Thoracic aorta endothelial cell (primary cell): Measurements from ENCODE around the gene MCHR2. TPM values are rescaled to one million over a fixed set of nuclear protein-coding genes. Genes with fewer than 3 reads are reported as not detected.

Experiments used
- total RNA-seq: library from RNA; depleted of rRNA; stranded (reverse); fragments of >200 nt; gene quantifications from 2 replicates; pipeline ENCODE4 v1.2.3, GENCODE V29; 2012

Gene MCHR2, protein sequence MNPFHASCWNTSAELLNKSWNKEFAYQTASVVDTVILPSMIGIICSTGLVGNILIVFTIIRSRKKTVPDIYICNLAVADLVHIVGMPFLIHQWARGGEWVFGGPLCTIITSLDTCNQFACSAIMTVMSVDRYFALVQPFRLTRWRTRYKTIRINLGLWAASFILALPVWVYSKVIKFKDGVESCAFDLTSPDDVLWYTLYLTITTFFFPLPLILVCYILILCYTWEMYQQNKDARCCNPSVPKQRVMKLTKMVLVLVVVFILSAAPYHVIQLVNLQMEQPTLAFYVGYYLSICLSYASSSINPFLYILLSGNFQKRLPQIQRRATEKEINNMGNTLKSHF
- not detected in 2 replicates for total RNA-seq

DNA sequence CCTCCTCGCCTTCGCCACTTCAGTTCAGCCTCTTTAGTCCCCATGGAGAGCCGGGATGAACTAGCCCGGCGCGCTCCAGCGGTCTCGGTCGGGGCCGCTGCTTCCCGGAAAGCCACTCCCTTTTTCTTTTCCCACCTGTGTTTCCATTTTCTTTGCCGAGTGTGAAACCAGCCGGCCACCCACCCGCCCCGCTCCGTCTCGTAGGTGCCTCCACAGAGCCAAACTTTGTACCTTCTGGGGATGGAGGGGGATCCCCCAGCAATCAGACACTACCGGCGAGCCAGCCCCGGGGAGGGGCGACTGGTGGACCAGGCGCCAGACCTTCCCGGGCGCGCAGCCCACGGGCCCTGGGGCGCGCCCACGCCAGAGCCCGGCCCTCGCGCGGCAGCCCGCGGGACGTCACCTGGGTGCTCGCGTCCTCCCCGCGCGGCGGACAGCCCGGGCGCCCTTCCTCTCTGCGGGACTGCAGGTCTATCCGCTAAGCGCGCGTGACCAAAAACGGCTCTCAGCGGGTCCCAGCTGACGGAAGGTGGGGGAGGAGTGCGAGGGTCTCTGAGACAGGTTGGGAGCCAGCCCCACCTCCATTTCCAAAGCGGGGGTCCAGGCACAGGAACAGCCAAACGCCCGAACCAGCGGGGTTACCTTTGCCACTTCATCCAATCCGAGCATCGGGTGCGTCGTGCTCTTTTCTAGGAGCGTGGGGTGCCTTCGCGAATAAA is at the start of gene MCHR2:
Gene MCHR2 (minus strand): TSS at position 691 of the 719 bp plus-strand sequence. CDS start 38,076 bp downstream, outside the sequence.

